Right lobe of liver (tissue), 4 donors: ENCODE data around the gene RGS6.

Source experiments
- CTCF ChIP-seq, 4 donors: fragments of 200-600 bp in 3 of 4; fragments of 450-650 bp in 1 of 4; IDR thresholded peaks; one replicate each; pipeline versions ENCODE4 v1.5.1 to v1.8.0; 2016 to 2022; ENCODE audit warnings: antibody characterized with exemption in 4 of 4, mild to moderate bottlenecking in 2 of 4
- POLR2A ChIP-seq: fragments of 450-650 bp; IDR thresholded peaks from one replicate; pipeline ENCODE4 v1.6.1; 2017; ENCODE audit warnings: antibody characterized with exemption, mild to moderate bottlenecking
- donor health status: DM: no; HTN: no; CAD: no.
- donor health status: DM: no; HTN: no; CAD: no.
- donor health status: DM: no; HTN: yes; CAD: no.

GRCh38 chr14:71911669-71912068 is 20.6 kb upstream of the RGS6 start:
- TF ChIP-seq CTCF (IDR thresholded peaks at IDR 0.05) (no peak), POLR2A (no peak)
